Chondrocyte (in vitro differentiated cells): ENCODE data around the gene VPS13D. TPM values are rescaled to one million over a fixed set of nuclear protein-coding genes. Genes with fewer than 3 reads are reported as not detected.

Experiments
- DNase-seq: peaks from one replicate; pipeline ENCODE4 v3.0.0; 2021; ENCODE audit warnings: mixed read lengths, low spot score
- H3K27ac Mint-ChIP-seq: one replicate; pipeline ENCODE4 v1.8.0; 2021; ENCODE audit warnings: mild to moderate bottlenecking, moderate library complexity, mixed read lengths; ENCODE audit not compliant: unreplicated experiment
- H3K27me3 Mint-ChIP-seq: 2 replicates; pipeline ENCODE4 v1.8.0; 2021; ENCODE audit warnings: low read depth, mixed read lengths
- H3K36me3 Mint-ChIP-seq: 2 replicates; pipeline ENCODE4 v1.8.0; 2021; ENCODE audit warnings: low read depth, mixed read lengths
- H3K4me1 Mint-ChIP-seq: 2 replicates; pipeline ENCODE4 v1.8.0; 2021; ENCODE audit warnings: low read depth, mild to moderate bottlenecking, mixed read lengths
- H3K4me3 Mint-ChIP-seq: one replicate; pipeline ENCODE4 v1.8.0; 2021; ENCODE audit warnings: mild to moderate bottlenecking, moderate library complexity, mixed read lengths; ENCODE audit not compliant: unreplicated experiment
- H3K9me3 Mint-ChIP-seq: 2 replicates; pipeline ENCODE4 v1.8.0; 2021; ENCODE audit warnings: low read depth, mixed read lengths
- CTCF ChIP-seq: fragments of 200-600 bp; sonication (generic); IDR thresholded peaks from 2 replicates; pipeline ENCODE4 v1.5.0; 2021; ENCODE audit warnings: antibody characterized with exemption, mild to moderate bottlenecking, moderate library complexity
- total RNA-seq: library from RNA; stranded (reverse); gene quantifications from 3 replicates; pipeline ENCODE4 v1.2.1, GENCODE V29; 2021

Gene VPS13D
- total RNA-seq, 1 donor from 2014 or later, result 40.0 TPM

GRCh38 chr1:12505231-12505630 lies 275.4 kb downstream of the VPS13D start:
- no peak for TF ChIP-seq CTCF
- no peak for DNase-seq
- no peak overlapping the region for H3K27ac Mint-ChIP-seq
- peaks cover 20% of the 10 kb centered on the region for H3K36me3 Mint-ChIP-seq
- no peaks in the 10 kb centered on the region for H3K27me3 Mint-ChIP-seq
- H3K9me3 Mint-ChIP-seq, result no peaks in the 10 kb centered on the region
- H3K4me1 Mint-ChIP-seq, result no peaks in the 10 kb centered on the region
- H3K4me3 Mint-ChIP-seq, result no peak overlapping the region

- Mint-ChIP-seq H3K27me3 (no peaks in the 10 kb centered on the region), H3K27ac (no peak overlapping the region), H3K36me3 (peaks cover 20% of the 10 kb centered on the region), H3K4me1 (no peaks in the 10 kb centered on the region), H3K9me3 (no peaks in the 10 kb centered on the region), H3K4me3 (no peak overlapping the region)
- no peak for TF ChIP-seq CTCF
- no peak for DNase-seq
Measured at GRCh38 chr1:12505639-12506280, 275.9 kb downstream of the VPS13D start.

- Mint-ChIP-seq H3K36me3 (peaks cover 22% of the 10 kb centered on the region), H3K27me3 (no peaks in the 10 kb centered on the region), H3K27ac (no peak overlapping the region), H3K4me1 (peaks cover 2% of the 10 kb centered on the region), H3K4me3 (no peak overlapping the region), H3K9me3 (no peaks in the 10 kb centered on the region)
- no peak for TF ChIP-seq CTCF
- DNase-seq, result no peak
Measured at GRCh38 chr1:12506281-12507280, 276.8 kb downstream of the VPS13D start.

- Mint-ChIP-seq H3K36me3 (peaks cover 14% of the 10 kb centered on the region), H3K27me3 (no peaks in the 10 kb centered on the region), H3K4me1 (peaks cover 8% of the 10 kb centered on the region), H3K4me3 (no peak overlapping the region), H3K27ac (no peak overlapping the region), H3K9me3 (no peaks in the 10 kb centered on the region)
- TF ChIP-seq CTCF, result no peak
- DNase-seq, result no peak
Measured at GRCh38 chr1:12507631-12508030, 277.8 kb downstream of the VPS13D start.

- no peak overlapping the region for H3K4me3 Mint-ChIP-seq
- DNase-seq, result no peak
- H3K27me3 Mint-ChIP-seq, result no peaks in the 10 kb centered on the region
- H3K9me3 Mint-ChIP-seq, result no peaks in the 10 kb centered on the region
- peaks cover 8% of the 10 kb centered on the region for H3K4me1 Mint-ChIP-seq
- TF ChIP-seq CTCF, result no peak
- H3K27ac Mint-ChIP-seq, result no peak overlapping the region
- peaks cover 17% of the 10 kb centered on the region for H3K36me3 Mint-ChIP-seq
Measured at GRCh38 chr1:12508849-12509248, 279.0 kb downstream of the VPS13D start.
